Right lobe of liver (tissue), 6 donors: ENCODE results near the gene ADAMTS16. TPM values are rescaled to one million over a fixed set of nuclear protein-coding genes. Genes with fewer than 3 reads are reported as not detected.

Source experiments
- ATAC-seq, 4 donors: fragments of 200-7000 bp; cut with Tn5 transposase; one replicate each; pipeline ENCODE4 v1.9.1; 2020; ENCODE audit warnings: mild to moderate bottlenecking in 4 of 4, moderate library complexity in 4 of 4
- DNase-seq, 3 donors: peaks; one replicate each; pipeline ENCODE4 v3.0.0-alpha.2; 2020
- H3K27ac ChIP-seq, 3 donors: fragments of 200-600 bp; one replicate each; pipeline ENCODE4 v1.8.0; 2022
- H3K27me3 ChIP-seq, 2 donors: fragments of 200-600 bp; one replicate each; pipeline ENCODE4 v1.8.0; 2022
- H3K36me3 ChIP-seq, 4 donors: fragments of 200-600 bp; sonication (generic) in 1 of 4; one replicate each; pipeline versions ENCODE4 v1.5.1 to v1.8.0; 2017 to 2022; ENCODE audit warnings: control low read depth in 1 of 4
- H3K4me1 ChIP-seq, 4 donors: fragments of 200-600 bp; sonication (generic) in 1 of 4; one replicate each; pipeline versions ENCODE4 v1.5.1 to v1.8.0; 2017 to 2022; ENCODE audit warnings: control low read depth in 1 of 4
- H3K4me3 ChIP-seq, 3 donors: fragments of 200-600 bp; one replicate each; pipeline ENCODE4 v1.8.0; 2022
- H3K9me3 ChIP-seq, 4 donors: fragments of 200-600 bp; sonication (generic) in 1 of 4; one replicate each; pipeline versions ENCODE4 v1.5.1 to v1.8.0; 2017 to 2022; ENCODE audit warnings: control low read depth in 1 of 4
- CTCF ChIP-seq, 4 donors: fragments of 200-600 bp in 3 of 4; fragments of 450-650 bp in 1 of 4; IDR thresholded peaks; one replicate each; pipeline versions ENCODE4 v1.5.1 to v1.8.0; 2016 to 2022; ENCODE audit warnings: antibody characterized with exemption in 4 of 4, mild to moderate bottlenecking in 2 of 4
- POLR2A ChIP-seq: fragments of 450-650 bp; IDR thresholded peaks from one replicate; pipeline ENCODE4 v1.6.1; 2017; ENCODE audit warnings: antibody characterized with exemption, mild to moderate bottlenecking
- WGBS: methylation state at CpG from one replicate; pipeline ENCODE4 v1.1.6; 2018; ENCODE audit warnings: low coverage, low lambda C conversion rate; ENCODE audit not compliant: insufficient coverage; ENCODE audit errors: missing lambda C conversion rate; 5-methylcytosine and 5-hydroxymethylcytosine counted together
- intact Hi-C, 2 donors: fragments of 100-400 bp; cut with DNase I; formaldehyde crosslinking; loops; one replicate each; pipeline versions ENCODE4 v1.11.2 to v1.14.1; 2022
- total RNA-seq, 6 experiments: library from RNA; depleted of rRNA in 2 of 6; stranded (reverse); fragments of >200 nt in 2 of 6; fragmentation: NEBNext Ultra II Directional in 3 of 6; extraction: Animal tissue kit (Norgen Biotek cat#: 25700) in 3 of 6; gene quantifications; one replicate each; pipeline versions ENCODE4 v1.1.0 to v1.2.4, GENCODE V29; 2016 to 2023
- donor health status: DM: no; HTN: yes; CAD: no.
- donor health status: DM: no; HTN: no; CAD: no.
- donor health status: DM: no; HTN: no; CAD: no.
- donor health status: DM: no; HTN: yes; CAD: no.
- donor health status: DM: no; HTN: yes; CAD: no.

ADAMTS16 gene
- total RNA-seq, 6 experiments from 2014 or later: not detected

GRCh38 chr5:5278201-5278814 is 138.2 kb downstream of the ADAMTS16 start:
- 56% methylated on average over 4 of the region's 4 CpGs for WGBS
- Histone ChIP-seq H3K27ac (no peak overlapping the region), H3K4me1 (no peaks in the 10 kb centered on the region), H3K36me3 (no peaks in the 10 kb centered on the region), H3K4me3 (no peak overlapping the region), H3K27me3 (no peaks in the 10 kb centered on the region), H3K9me3 (no peaks in the 10 kb centered on the region)
- intact Hi-C loops: no loop called here
- TF ChIP-seq POLR2A (no peak), CTCF (IDR thresholded peaks at IDR 0.05) (no peak)
- DNase-seq (no peak), ATAC-seq (no peak)

- Histone ChIP-seq H3K9me3 (no peaks in the 10 kb centered on the region), H3K4me1 (no peaks in the 10 kb centered on the region), H3K27me3 (no peaks in the 10 kb centered on the region), H3K36me3 (no peaks in the 10 kb centered on the region), H3K27ac (no peak overlapping the region), H3K4me3 (no peak overlapping the region)
- WGBS: 64% methylated on average over 3 of the region's 3 CpGs
- TF ChIP-seq POLR2A: no peak
- no peak for TF ChIP-seq CTCF (IDR thresholded peaks at IDR 0.05)
- DNase-seq: no peak
- intact Hi-C loops: no loop called here
- ATAC-seq: no peak
Observed at GRCh38 chr5:5278815-5279381, 138.8 kb downstream of the ADAMTS16 start.

- WGBS: 90% methylated on average over 3 of the region's 3 CpGs
Observed at GRCh38 chr5:5285906-5286305, 145.8 kb downstream of the ADAMTS16 start.

GRCh38 chr5:5287419-5287818 is 147.3 kb downstream of the ADAMTS16 start:
- Histone ChIP-seq H3K36me3 (no peaks in the 10 kb centered on the region), H3K4me3 (no peak overlapping the region), H3K4me1 (no peaks in the 10 kb centered on the region), H3K9me3 (no peaks in the 10 kb centered on the region), H3K27ac (no peak overlapping the region), H3K27me3 (no peaks in the 10 kb centered on the region)
- DNase-seq (no peak), ATAC-seq (no peak)
- intact Hi-C loops: no loop called here
- 86% methylated on average over 9 of the region's 9 CpGs for WGBS
- no peak for TF ChIP-seq POLR2A
- TF ChIP-seq CTCF (IDR thresholded peaks at IDR 0.05): no peak

More at GRCh38 chr5:5285906-5286305, 145.8 kb downstream of the ADAMTS16 start:
- ATAC-seq: no peak
- H3K4me1 ChIP-seq: no peaks in the 10 kb centered on the region
- H3K4me3 ChIP-seq: no peak overlapping the region
- H3K9me3 ChIP-seq: no peaks in the 10 kb centered on the region
- TF ChIP-seq POLR2A (no peak), CTCF (IDR thresholded peaks at IDR 0.05) (no peak)
- no peak overlapping the region for H3K27ac ChIP-seq
- intact Hi-C loops: no loop called here
- DNase-seq: no peak
- no peaks in the 10 kb centered on the region for H3K36me3 ChIP-seq
- H3K27me3 ChIP-seq: no peaks in the 10 kb centered on the region
